Lower lobe of right lung (tissue), 2 donors: ENCODE data around the gene SPCS3. TPM values are rescaled to one million over a fixed set of nuclear protein-coding genes. Genes with fewer than 3 reads are reported as not detected.
"Not testable (repeated sequence)": the region's sequence is repeated elsewhere in the genome, so short reads cannot be mapped to it uniquely, and the experiment has no call there.

Source experiments
- ATAC-seq, 2 donors: fragments of 200-7000 bp; cut with Tn5 transposase; one replicate each; pipeline ENCODE4 v1.9.1; 2020 to 2022; ENCODE audit warnings: mild to moderate bottlenecking in 2 of 2, moderate library complexity in 2 of 2
- DNase-seq: peaks from one replicate; pipeline ENCODE4 v3.0.0-alpha.2; 2020
- H3K27ac ChIP-seq: fragments of 200-600 bp; one replicate; pipeline ENCODE4 v1.8.0; 2022
- H3K27me3 ChIP-seq: fragments of 200-600 bp; one replicate; pipeline ENCODE4 v1.8.0; 2022; ENCODE audit warnings: low read depth
- H3K36me3 ChIP-seq: fragments of 200-600 bp; one replicate; pipeline ENCODE4 v1.8.0; 2022; ENCODE audit warnings: mild to moderate bottlenecking
- H3K4me1 ChIP-seq: fragments of 200-600 bp; one replicate; pipeline ENCODE4 v1.8.0; 2022
- H3K4me3 ChIP-seq: fragments of 200-600 bp; one replicate; pipeline ENCODE4 v1.8.0; 2022; ENCODE audit warnings: mild to moderate bottlenecking
- H3K9me3 ChIP-seq: fragments of 200-600 bp; one replicate; pipeline ENCODE4 v1.8.0; 2022
- CTCF ChIP-seq: fragments of 200-600 bp; IDR thresholded peaks from one replicate; pipeline ENCODE4 v1.8.0; 2022; ENCODE audit warnings: antibody characterized with exemption, mild to moderate bottlenecking
- intact Hi-C: fragments of 100-400 bp; cut with DNase I; formaldehyde crosslinking; loops from one replicate; pipeline ENCODE4 v1.11.0; 2022
- total RNA-seq: library from RNA; stranded (reverse); fragmentation: NEBNext Ultra II Directional; extraction: Animal tissue kit (Norgen Biotek cat#: 25700); gene quantifications from one replicate; pipeline ENCODE4 v1.2.1, GENCODE V29; 2021
- donor health status: DM: no; HTN: yes; CAD: no; lungs with severe emphysema.

SPCS3 gene
- total RNA-seq, 1 donor from 2014 or later, result 129 TPM

- Histone ChIP-seq H3K36me3 (no peaks in the 10 kb centered on the region), H3K9me3 (peaks cover 16% of the 10 kb centered on the region), H3K27me3 (no peaks in the 10 kb centered on the region), H3K4me1 (peaks cover 10% of the 10 kb centered on the region), H3K27ac (no peak overlapping the region), H3K4me3 (peak overlapping the region; percentile 7)
- ATAC-seq (peak; percentile 37 to 56), DNase-seq (no peak)
- peak; percentile 62 for TF ChIP-seq CTCF
- intact Hi-C loops, result loop anchor here (10.0 kb wide), 1 partner anchor 306 kb away; no protein-coding TSS in a partner anchor
Measured at GRCh38 chr4:176340871-176341685, 21.3 kb downstream of the SPCS3 start.

- DNase-seq (no peak), ATAC-seq (peak in 1 of 2 donors; percentile 48)
- H3K27ac ChIP-seq, result no peak overlapping the region
- H3K9me3 ChIP-seq, result peaks cover 16% of the 10 kb centered on the region
- TF ChIP-seq CTCF, result no peak
- H3K4me1 ChIP-seq, result peaks cover 10% of the 10 kb centered on the region
- no peaks in the 10 kb centered on the region for H3K36me3 ChIP-seq
- intact Hi-C loops, result loop anchor here (10.0 kb wide), 1 partner anchor 308 kb away; no protein-coding TSS in a partner anchor
- no peaks in the 10 kb centered on the region for H3K27me3 ChIP-seq
- H3K4me3 ChIP-seq, result no peak overlapping the region
Measured at GRCh38 chr4:176342384-176342783, 22.6 kb downstream of the SPCS3 start.

GRCh38 chr4:176343286-176343685 lies 23.5 kb downstream of the SPCS3 start:
- intact Hi-C loops, result loop anchor here (10.0 kb wide), 1 partner anchor 308 kb away; no protein-coding TSS in a partner anchor
- no peaks in the 10 kb centered on the region for H3K36me3 ChIP-seq
- no peak overlapping the region for H3K27ac ChIP-seq
- no peaks in the 10 kb centered on the region for H3K27me3 ChIP-seq
- ATAC-seq (peak in 1 of 2 donors; percentile 47), DNase-seq (no peak)
- H3K4me3 ChIP-seq, result no peak overlapping the region
- peaks cover 10% of the 10 kb centered on the region for H3K4me1 ChIP-seq
- H3K9me3 ChIP-seq, result peaks cover 16% of the 10 kb centered on the region
- TF ChIP-seq CTCF, result no peak

- H3K4me1 ChIP-seq, result peaks cover 10% of the 10 kb centered on the region
Measured at GRCh38 chr4:176345346-176345745, 25.6 kb downstream of the SPCS3 start.

GRCh38 chr4:176346836-176347235 lies 27.1 kb downstream of the SPCS3 start:
- not testable (repeated sequence) for ATAC-seq, H3K36me3 ChIP-seq, DNase-seq, H3K4me3 ChIP-seq, H3K27ac ChIP-seq, H3K27me3 ChIP-seq, H3K4me1 ChIP-seq
- intact Hi-C loops, result loop anchor here (10.0 kb wide), 1 partner anchor 312 kb away; no protein-coding TSS in a partner anchor
- H3K9me3 ChIP-seq, result peaks cover 16% of the 10 kb centered on the region

More at GRCh38 chr4:176345346-176345745, 25.6 kb downstream of the SPCS3 start:
- Histone ChIP-seq H3K4me3 (peak overlapping the region; percentile 14), H3K9me3 (peaks cover 16% of the 10 kb centered on the region)
- not testable (repeated sequence) for H3K27ac ChIP-seq, DNase-seq, H3K27me3 ChIP-seq, ATAC-seq, H3K36me3 ChIP-seq
- intact Hi-C loops, result loop anchor here (10.0 kb wide), 1 partner anchor 311 kb away; no protein-coding TSS in a partner anchor

- DNase-seq (no peak), ATAC-seq (no peak)
- intact Hi-C loops, result no loop called here
Measured at GRCh38 chr4:176350671-176351070, 30.9 kb downstream of the SPCS3 start.

More at GRCh38 chr4:176350671-176351070, 30.9 kb downstream of the SPCS3 start:
- Histone ChIP-seq H3K4me1 (no peaks in the 10 kb centered on the region), H3K36me3 (no peaks in the 10 kb centered on the region), H3K9me3 (no peaks in the 10 kb centered on the region), H3K27me3 (no peaks in the 10 kb centered on the region), H3K27ac (no peak overlapping the region), H3K4me3 (no peak overlapping the region)
- TF ChIP-seq CTCF, result no peak
